ENCODE measurements around the gene ZDHHC14. TPM values are rescaled to one million over a fixed set of nuclear protein-coding genes. Genes with fewer than 3 reads are reported as not detected.

The ZDHHC14 gene
- total RNA-seq, 1 experiment from 2014 or later: 17.3 TPM

- no peaks in the 10 kb centered on the region for H3K36me3 Mint-ChIP-seq (ENCODE audit: insufficient read depth, unreplicated experiment)
- no peaks in the 10 kb centered on the region for H3K27me3 Mint-ChIP-seq (ENCODE audit: unreplicated experiment)
- H3K27ac Mint-ChIP-seq (ENCODE audit: unreplicated experiment): no peak overlapping the region
- peaks cover 17% of the 10 kb centered on the region for H3K4me1 Mint-ChIP-seq (ENCODE audit: low read depth, unreplicated experiment)
- no TSS peak for BruUV-seq (replicated peaks)
- H3K4me3 Mint-ChIP-seq (ENCODE audit: low read depth, unreplicated experiment): no peak overlapping the region
- TF ChIP-seq CTCF (IDR thresholded peaks at IDR 0.05; ENCODE audit: unreplicated experiment): no peak
- no peak for DNase-seq
- intact Hi-C loops (cut with micrococcal nuclease; ENCODE audit: unreplicated experiment): loop anchor here (2.0 to 10.0 kb wide), 3 partner anchors 58 to 281 kb away; no protein-coding TSS in a partner anchor
- CTCF ChIA-PET: no interaction called here
- H3K9me3 Mint-ChIP-seq (ENCODE audit: low read depth, unreplicated experiment): no peaks in the 10 kb centered on the region
Observed at GRCh38 chr6:157595768-157596167, 214.8 kb downstream of the ZDHHC14 start.

- H3K27me3 Mint-ChIP-seq (ENCODE audit: unreplicated experiment): no peaks in the 10 kb centered on the region
- peaks cover 17% of the 10 kb centered on the region for H3K4me1 Mint-ChIP-seq (ENCODE audit: low read depth, unreplicated experiment)
- intact Hi-C loops (cut with micrococcal nuclease; ENCODE audit: unreplicated experiment): loop anchor here (2.0 to 10.0 kb wide), 3 partner anchors 59 to 282 kb away; no protein-coding TSS in a partner anchor
- H3K36me3 Mint-ChIP-seq (ENCODE audit: insufficient read depth, unreplicated experiment): no peaks in the 10 kb centered on the region
- BruUV-seq (replicated peaks): no TSS peak
- no peak for DNase-seq
- H3K9me3 Mint-ChIP-seq (ENCODE audit: low read depth, unreplicated experiment): no peaks in the 10 kb centered on the region
- TF ChIP-seq CTCF (IDR thresholded peaks at IDR 0.05; ENCODE audit: unreplicated experiment): no peak
- H3K4me3 Mint-ChIP-seq (ENCODE audit: low read depth, unreplicated experiment): no peak overlapping the region
- CTCF ChIA-PET: no interaction called here
- no peak overlapping the region for H3K27ac Mint-ChIP-seq (ENCODE audit: unreplicated experiment)
Observed at GRCh38 chr6:157596461-157596860, 215.5 kb downstream of the ZDHHC14 start.

- CTCF ChIA-PET: interaction anchor here (0.8 kb wide), 1 partner anchor 282 kb away, joined by 5 read pairs; no protein-coding TSS in a partner anchor
- intact Hi-C loops (cut with micrococcal nuclease; ENCODE audit: unreplicated experiment): loop anchor here (2.0 to 10.0 kb wide), 3 partner anchors 60 to 282 kb away; no protein-coding TSS in a partner anchor
- DNase-seq: no peak
- Mint-ChIP-seq H3K36me3 (ENCODE audit: insufficient read depth, unreplicated experiment) (no peaks in the 10 kb centered on the region), H3K9me3 (ENCODE audit: low read depth, unreplicated experiment) (no peaks in the 10 kb centered on the region), H3K27ac (ENCODE audit: unreplicated experiment) (no peak overlapping the region), H3K27me3 (ENCODE audit: unreplicated experiment) (no peaks in the 10 kb centered on the region), H3K4me3 (ENCODE audit: low read depth, unreplicated experiment) (no peak overlapping the region), H3K4me1 (ENCODE audit: low read depth, unreplicated experiment) (peaks cover 17% of the 10 kb centered on the region)
- no TSS peak for BruUV-seq (replicated peaks)
- no peak for TF ChIP-seq CTCF (IDR thresholded peaks at IDR 0.05; ENCODE audit: unreplicated experiment)
Observed at GRCh38 chr6:157596886-157597285, 215.9 kb downstream of the ZDHHC14 start.

- Mint-ChIP-seq H3K4me1 (ENCODE audit: low read depth, unreplicated experiment) (peaks cover 17% of the 10 kb centered on the region), H3K36me3 (ENCODE audit: insufficient read depth, unreplicated experiment) (no peaks in the 10 kb centered on the region), H3K4me3 (ENCODE audit: low read depth, unreplicated experiment) (no peak overlapping the region), H3K27ac (ENCODE audit: unreplicated experiment) (peak overlapping the region; percentile 30), H3K27me3 (ENCODE audit: unreplicated experiment) (no peaks in the 10 kb centered on the region), H3K9me3 (ENCODE audit: low read depth, unreplicated experiment) (no peaks in the 10 kb centered on the region)
- peak; percentile 44 for DNase-seq
- no TSS peak for BruUV-seq (replicated peaks)
- intact Hi-C loops (cut with micrococcal nuclease; ENCODE audit: unreplicated experiment): loop anchor here (2.0 to 10.0 kb wide), 3 partner anchors 60 to 283 kb away; no protein-coding TSS in a partner anchor
- CTCF ChIA-PET: interaction anchor here (0.8 kb wide), 1 partner anchor 283 kb away, joined by 5 read pairs; no protein-coding TSS in a partner anchor
- peak; percentile 39 for TF ChIP-seq CTCF (IDR thresholded peaks at IDR 0.05; ENCODE audit: unreplicated experiment)
Observed at GRCh38 chr6:157597461-157598312, 216.7 kb downstream of the ZDHHC14 start.

Measured in Calu3 (cell line).